ENCODE measurements around the gene CARS1.

- TF ChIP-seq CTCF (IDR thresholded peaks at IDR 0.05; ENCODE audit: insufficient read depth, low read length, poor library complexity, severe bottlenecking) (no peak), EZH2phosphoT487 (conservative IDR thresholded peaks at IDR 0.05; ENCODE audit: low read length) (no peak)
These were observed 57.7 kb downstream of the CARS1 start for GRCh38 chr11:2999464-2999998.
